Astrocyte of the cerebellum (primary cell): ENCODE results near the gene CRTC3.

Experiments
- DNase-seq: peaks from one replicate; pipeline ENCODE4 v3.0.0-alpha.2; 2011; ENCODE audit warnings: low read depth
- H3K4me3 ChIP-seq: 2 replicates; pipeline ENCODE4 v1.5.1; 2011; ENCODE audit warnings: mild to moderate bottlenecking, low read depth, low read length, moderate library complexity
- CTCF ChIP-seq: IDR thresholded peaks from 2 replicates; pipeline ENCODE4 v1.5.1; 2012; ENCODE audit warnings: low read length, low read depth, moderate library complexity, mild to moderate bottlenecking; ENCODE audit errors: missing control alignments
- in situ Hi-C: cut with HindIII; loops from 2 replicates; pipeline ENCODE4 v1.10.0; 2017; ENCODE audit warnings: low sequenced_read_pairs

Gene CRTC3

GRCh38 chr15:90609242-90610180, 79.8 kb downstream of the CRTC3 start:
- in situ Hi-C loops = loop anchor here (5.0 kb wide), 1 partner anchor 53 kb away; no protein-coding TSS in a partner anchor
- DNase-seq = no peak
- H3K4me3 ChIP-seq = no peak overlapping the region
- no peak for TF ChIP-seq CTCF

GRCh38 chr15:90610190-90610589, 80.5 kb downstream of the CRTC3 start:
- in situ Hi-C loops = loop anchor here (5.0 kb wide), 1 partner anchor 52 kb away; no protein-coding TSS in a partner anchor
- no peak overlapping the region for H3K4me3 ChIP-seq
- no peak for DNase-seq
- TF ChIP-seq CTCF = no peak

GRCh38 chr15:90611157-90611556, 81.4 kb downstream of the CRTC3 start:
- in situ Hi-C loops = loop anchor here (5.0 kb wide), 1 partner anchor 51 kb away; no protein-coding TSS in a partner anchor
- no peak for TF ChIP-seq CTCF
- no peak overlapping the region for H3K4me3 ChIP-seq
- no peak for DNase-seq

- H3K4me3 ChIP-seq = no peak overlapping the region
- no peak for DNase-seq
- TF ChIP-seq CTCF = no peak
- in situ Hi-C loops = no loop called here
These were observed 87.4 kb downstream of the CRTC3 start for GRCh38 chr15:90617171-90617570.

GRCh38 chr15:90617668-90618097, 88.0 kb downstream of the CRTC3 start:
- in situ Hi-C loops = no loop called here
- H3K4me3 ChIP-seq = no peak overlapping the region
- DNase-seq = no peak
- TF ChIP-seq CTCF = no peak

GRCh38 chr15:90618330-90619125, 88.8 kb downstream of the CRTC3 start:
- TF ChIP-seq CTCF = no peak
- no peak for DNase-seq
- in situ Hi-C loops = no loop called here
- H3K4me3 ChIP-seq = no peak overlapping the region
